ACHN (cell line): ENCODE data around the gene ARHGAP26.

Experiments used
- DNase-seq: peaks from one replicate; pipeline ENCODE4 v3.0.0-alpha.2; 2015
- in situ Hi-C: cut with HindIII; loops from 2 replicates; pipeline ENCODE4 v1.10.0; 2017; ENCODE audit warnings: low sequenced_read_pairs, low pct_ligation_motif_present, low pct_unique_long_range_greater_than_20kb

Gene ARHGAP26

GRCh38 chr5:143151056-143151700 lies 381.0 kb downstream of the ARHGAP26 start:
- no peak for DNase-seq
- in situ Hi-C loops: no loop called here

GRCh38 chr5:143152445-143152844 lies 382.3 kb downstream of the ARHGAP26 start:
- DNase-seq: no peak
- in situ Hi-C loops: no loop called here

- no peak for DNase-seq
- in situ Hi-C loops: no loop called here
These were observed 383.3 kb downstream of the ARHGAP26 start for GRCh38 chr5:143153332-143154119.

GRCh38 chr5:143154510-143155370 lies 384.6 kb downstream of the ARHGAP26 start:
- peak; percentile 16 for DNase-seq
- in situ Hi-C loops: no loop called here

GRCh38 chr5:143155455-143155854 lies 385.3 kb downstream of the ARHGAP26 start:
- no peak for DNase-seq
- in situ Hi-C loops: no loop called here

- DNase-seq: no peak
- in situ Hi-C loops: no loop called here
These were observed 385.9 kb downstream of the ARHGAP26 start for GRCh38 chr5:143156086-143156485.

GRCh38 chr5:143156572-143156971 lies 386.4 kb downstream of the ARHGAP26 start:
- no peak for DNase-seq
- in situ Hi-C loops: no loop called here

GRCh38 chr5:143159031-143159430 lies 388.9 kb downstream of the ARHGAP26 start:
- in situ Hi-C loops: no loop called here
- no peak for DNase-seq

- in situ Hi-C loops: no loop called here
- DNase-seq: no peak
These were observed 391.8 kb downstream of the ARHGAP26 start for GRCh38 chr5:143161885-143162540.

- DNase-seq: no peak
- in situ Hi-C loops: no loop called here
These were observed 392.6 kb downstream of the ARHGAP26 start for GRCh38 chr5:143162810-143163209.

GRCh38 chr5:143164557-143164956 lies 394.4 kb downstream of the ARHGAP26 start:
- in situ Hi-C loops: no loop called here
- DNase-seq: no peak

- in situ Hi-C loops: no loop called here
- DNase-seq: no peak
These were observed 395.1 kb downstream of the ARHGAP26 start for GRCh38 chr5:143165049-143165880.

GRCh38 chr5:143166090-143166489 lies 395.9 kb downstream of the ARHGAP26 start:
- in situ Hi-C loops: no loop called here
- no peak for DNase-seq

GRCh38 chr5:143166661-143167420 lies 396.7 kb downstream of the ARHGAP26 start:
- peak; percentile 9 for DNase-seq
- in situ Hi-C loops: no loop called here

GRCh38 chr5:143168171-143168741 lies 398.1 kb downstream of the ARHGAP26 start:
- in situ Hi-C loops: no loop called here
- DNase-seq: no peak

GRCh38 chr5:143168921-143169810 lies 399.0 kb downstream of the ARHGAP26 start:
- no peak for DNase-seq
- in situ Hi-C loops: no loop called here
